K562 (cell line): ENCODE measurements around the gene ABHD8. TPM values are rescaled to one million over a fixed set of nuclear protein-coding genes. Genes with fewer than 3 reads are reported as not detected.
A peak's percentile ranks its signal among the peaks of the same experiment; 100 is the strongest.

Experiments
- BRCA1 ChIP-seq, 2 experiments: fragments of 450-650 bp in 1 of 2; sonication (generic) in 1 of 2; formaldehyde crosslinking in 1 of 2; IDR thresholded peaks; 2 replicates each; pipeline versions ENCODE4 v1.5.0 to v1.6.1; 2017 to 2020; ENCODE audit warnings: mild to moderate bottlenecking in 1 of 2, missing genetic modification reagents in 1 of 2
- CREM ChIP-seq: IDR thresholded peaks from 2 replicates; pipeline ENCODE4 v1.6.1; 2014; ENCODE audit warnings: antibody characterized with exemption, low read depth
- CXXC5 ChIP-seq: fragments of 250-450 bp; sonication (Bioruptor Pico); IDR thresholded peaks from 2 replicates; pipeline ENCODE4 v1.8.0; 2022; ENCODE audit warnings: inconsistent platforms, mild to moderate bottlenecking, moderate library complexity
- DNMT1 ChIP-seq: fragments of 450-650 bp; IDR thresholded peaks from 2 replicates; pipeline ENCODE4 v1.6.1; 2016; ENCODE audit warnings: antibody characterized with exemption, mild to moderate bottlenecking
- ETS1 ChIP-seq: conservative IDR thresholded peaks from 2 replicates; pipeline ENCODE4 v1.6.1; 2011; ENCODE audit warnings: low read depth, mild to moderate bottlenecking, low read length; ENCODE audit not compliant: control insufficient read depth
- GABPB1 ChIP-seq: sonication (generic); formaldehyde crosslinking; IDR thresholded peaks from 2 replicates; pipeline ENCODE4 v1.8.0; 2022; ENCODE audit warnings: mild to moderate bottlenecking, missing genetic modification reagents
- GATAD2B ChIP-seq: fragments of 450-650 bp; IDR thresholded peaks from 2 replicates; pipeline ENCODE4 v1.6.1; 2017; ENCODE audit warnings: mild to moderate bottlenecking, borderline replicate concordance
- ID3 ChIP-seq, 2 experiments: fragments of 250-450 bp in 1 of 2; fragments of 450-650 bp in 1 of 2; sonication (Bioruptor Pico) in 1 of 2; IDR thresholded peaks; 2 replicates each; pipeline versions ENCODE4 v1.6.1 to v1.8.0; 2016 to 2021; ENCODE audit warnings: mild to moderate bottlenecking in 2 of 2, moderate library complexity in 2 of 2, missing compliant biosample characterization in 1 of 2, missing genetic modification characterization in 1 of 2
- PHB ChIP-seq: fragments of 250-450 bp; sonication (Bioruptor Pico); IDR thresholded peaks from 2 replicates; pipeline ENCODE4 v1.5.0; 2021
- PHF21A ChIP-seq: fragments of 450-650 bp; IDR thresholded peaks from 2 replicates; pipeline ENCODE4 v1.6.1; 2017; ENCODE audit warnings: low read depth, borderline replicate concordance
- PHF8 ChIP-seq: fragments of 200-600 bp; sonication (generic); IDR thresholded peaks from 2 replicates; pipeline ENCODE4 v1.6.1; 2012; ENCODE audit warnings: mixed run types, mild to moderate bottlenecking, inconsistent platforms, low read length, moderate library complexity, borderline replicate concordance
- RFX1 ChIP-seq: fragments of 450-650 bp; IDR thresholded peaks from 2 replicates; pipeline ENCODE4 v1.6.1; 2016; ENCODE audit warnings: mild to moderate bottlenecking, moderate library complexity
- THRA ChIP-seq: fragments of 450-650 bp; IDR thresholded peaks from 2 replicates; pipeline ENCODE4 v1.6.1; 2017; ENCODE audit warnings: mild to moderate bottlenecking, moderate library complexity
- ZBTB11 ChIP-seq, 3 experiments: fragments of 200-800 bp in 1 of 3; fragments of 250-450 bp in 1 of 3; fragments of 450-650 bp in 1 of 3; sonication (Bioruptor Pico) in 1 of 3; sonication (Bioruptor generic) in 1 of 3; formaldehyde crosslinking in 1 of 3; IDR thresholded peaks; 2 replicates each; pipeline versions ENCODE4 v1.6.1 to v1.8.0; 2016 to 2022; ENCODE audit warnings: mild to moderate bottlenecking in 2 of 3, missing genetic modification characterization in 2 of 3, missing compliant biosample characterization in 1 of 3, moderate library complexity in 1 of 3
- ZNF174 ChIP-seq: fragments of 250-450 bp; sonication (Bioruptor Pico); IDR thresholded peaks from 2 replicates; pipeline ENCODE4 v1.4.0; 2020; ENCODE audit warnings: mild to moderate bottlenecking
- ZNF740 ChIP-seq, 3 experiments: fragments of 200-800 bp in 1 of 3; sonication (Bioruptor generic) in 1 of 3; sonication (generic) in 1 of 3; formaldehyde crosslinking in 1 of 3; IDR thresholded peaks; 2 replicates each; pipeline versions ENCODE4 v1.6.1 to v1.8.0; 2016 to 2022; ENCODE audit warnings: mild to moderate bottlenecking in 2 of 3, missing compliant biosample characterization in 2 of 3, missing genetic modification characterization in 2 of 3, missing genetic modification reagents in 1 of 3
- polyA plus RNA-seq, 8 experiments: library from polyadenylated mRNA; depleted of rRNA in 4 of 8; stranded (reverse) in 5 of 8; unstranded in 3 of 8; fragments of >200 nt; fragmentation: Nextera tagmentation in 2 of 8; fragmentation: Illumina TruSeq in 1 of 8; extraction: Ambion mirVana in 2 of 8; extraction: Trizol in 1 of 8; gene quantifications; 2 replicates each; pipeline versions ENCODE4 v1.2.1 to v1.2.3, GENCODE V29; 2011 to 2014; ENCODE audit warnings: inconsistent platforms in 1 of 8, missing spikeins in 1 of 8
- total RNA-seq, 7 experiments: library from RNA; depleted of rRNA in 6 of 7; stranded (reverse); fragments of >200 nt in 6 of 7; fragmentation: Illumina TruSeq in 2 of 7; extraction: Trizol in 2 of 7; gene quantifications; 2 replicates each; pipeline versions ENCODE4 v1.2.1 to v1.2.3, GENCODE V29; 2011 to 2021; ENCODE audit warnings: low replicate concordance in 1 of 7

The ABHD8 gene
- total and polyA plus RNA-seq, 9 of the 15 experiments (the other 6 are each of a cell fraction or from before 2014, with no cell fraction given): 0.04 to 6.6 (median 2.0) TPM; not detected in 1

- TF ChIP-seq ZNF740 (CRISPR knock-in tag; IDR thresholded peaks at IDR 0.05) (no peak), ZNF740 (tag; IDR thresholded peaks at IDR 0.05) (no peak), CREM (peak; percentile 50), ZNF174 (CRISPR knock-in tag) (no peak), THRA (no peak), DNMT1 (no peak), ID3 (CRISPR knock-in tag; IDR thresholded peaks at IDR 0.05) (no peak), ID3 (tag; IDR thresholded peaks at IDR 0.05) (no peak), GATAD2B (no peak), BRCA1 (IDR thresholded peaks at IDR 0.05) (no peak), BRCA1 (CRISPR knock-in tag; IDR thresholded peaks at IDR 0.05) (no peak), PHF21A (no peak), PHF8 (peak; percentile 22; the same call in 1 of the 2 replicates), RFX1 (no peak), GABPB1 (CRISPR knock-in tag) (peak; percentile 64), ETS1 (0 out of 2 replicates have a peak, but pooled peaks have one; percentile 19), ZBTB11 (CRISPR knock-in tag; IDR thresholded peaks at IDR 0.05) (no peak), CXXC5 (CRISPR knock-in tag) (peak; percentile 51), PHB (0 out of 2 replicates have a peak, but pooled peaks have one; percentile 41)
Measured at GRCh38 chr19:17282488-17283125, 20.6 kb downstream of the ABHD8 start (continued).
